HCT116 (cell line): ENCODE results near the gene ZEB1. TPM values are rescaled to one million over a fixed set of nuclear protein-coding genes. Genes with fewer than 3 reads are reported as not detected.

Source experiments
- ATAC-seq: fragments of 200-7000 bp; cut with Tn5 transposase; 2 replicates; pipeline ENCODE4 v1.9.1; 2020; ENCODE audit warnings: mild to moderate bottlenecking, moderate library complexity
- BruUV-seq: library from RNA; stranded (reverse); fragments of 400-500 nt; replicated peaks from 2 replicates; lab custom pipeline; 2021; lab: Mats Ljungman, UMichigan
- CTCF ChIA-PET: fragments of 300-600 bp; sonication (Branson Sonifier 250); formaldehyde crosslinking; loops from one replicate; lab custom pipeline; 2021; ENCODE audit warnings: antibody characterized with exemption; lab: Charles Lee
- POLR2A ChIA-PET: fragments of 300-600, 350-600 bp; sonication (Branson Sonifier 250); formaldehyde crosslinking; loops from one replicate; lab custom pipeline; 2021; ENCODE audit warnings: antibody characterized with exemption; lab: Charles Lee
- RAD21 ChIA-PET, 2 experiments: fragments of 300-600 bp; sonication (Branson Sonifier 250); formaldehyde crosslinking; loops; one replicate each; lab custom pipeline; 2023; ENCODE audit warnings: low total read pairs in 2 of 2; ENCODE audit not compliant: uncharacterized antibody in 2 of 2, unreplicated experiment in 2 of 2, low non-redundant PET in 1 of 2; lab: Charles Lee
- DNase-seq: peaks from one replicate; pipeline ENCODE4 v3.0.0-alpha.2; 2010; ENCODE audit warnings: low read depth, low spot score
- H2AFZ ChIP-seq: fragments of 200-600 bp; shearing (Covaris generic), sonication (generic); 2 replicates; pipeline ENCODE4 v1.6.1; 2017; ENCODE audit warnings: low read depth, mixed run types, mixed read lengths, antibody characterized with exemption, low read length; ENCODE audit not compliant: poor library complexity, severe bottlenecking
- H3K27ac ChIP-seq: 2 replicates; pipeline ENCODE4 v1.5.1; 2012; ENCODE audit warnings: low read depth, low read length
- H3K27me3 ChIP-seq: fragments of 200-600 bp; sonication (generic); 2 replicates; pipeline ENCODE4 v1.6.1; 2016; ENCODE audit warnings: mixed run types, low read length, mixed read lengths; ENCODE audit not compliant: insufficient read depth
- H3K36me3 ChIP-seq, 2 experiments: fragments of 200-500 bp in 1 of 2; fragments of 200-600 bp in 1 of 2; sonication (Bioruptor generic) in 1 of 2; sonication (generic) in 1 of 2; 2 replicates each; pipeline versions ENCODE4 v1.5.1 to v1.6.1; 2014 to 2016; ENCODE audit warnings: low read length in 2 of 2, inconsistent platforms in 1 of 2, mixed read lengths in 1 of 2, mixed run types in 1 of 2; ENCODE audit not compliant: insufficient read depth in 2 of 2, control insufficient read depth in 1 of 2
- H3K4me1 ChIP-seq, 2 experiments: fragments of 200-600 bp in 1 of 2; sonication (generic) in 1 of 2; 2 replicates each; pipeline versions ENCODE4 v1.5.1 to v1.6.1; 2012 to 2017; ENCODE audit warnings: low read length in 2 of 2, inconsistent platforms in 1 of 2, mild to moderate bottlenecking in 1 of 2, mixed read lengths in 1 of 2, mixed run types in 1 of 2, moderate library complexity in 1 of 2; ENCODE audit not compliant: insufficient read depth in 2 of 2, control insufficient read depth in 1 of 2
- H3K4me2 ChIP-seq: fragments of 200-600 bp; sonication (generic); 2 replicates; pipeline ENCODE4 v1.6.1; 2017; ENCODE audit warnings: mixed run types, low read length, mixed read lengths
- H3K4me3 ChIP-seq, 2 experiments: fragments of 200-600 bp in 1 of 2; sonication (generic) in 1 of 2; replicated peaks in 1 of 2; 2 replicates each; pipeline ENCODE4 v1.5.1; 2011 to 2016; ENCODE audit warnings: low read length in 2 of 2, control low read depth in 1 of 2, low read depth in 1 of 2, mild to moderate bottlenecking in 1 of 2, mixed read lengths in 1 of 2, mixed run types in 1 of 2
- H3K79me2 ChIP-seq: fragments of 200-600 bp; sonication (generic); 2 replicates; pipeline ENCODE4 v1.6.1; 2017; ENCODE audit warnings: mild to moderate bottlenecking, mixed run types, low read length, moderate library complexity, mixed read lengths; ENCODE audit not compliant: insufficient read depth
- H3K9ac ChIP-seq: fragments of 200-600 bp; sonication (generic); 2 replicates; pipeline ENCODE4 v1.6.1; 2016; ENCODE audit warnings: low read length, mixed read lengths
- H3K9me2 ChIP-seq: fragments of 200-600 bp; sonication (generic), shearing (Covaris generic); 2 replicates; pipeline ENCODE4 v1.6.1; 2017; ENCODE audit warnings: mixed run types, mild to moderate bottlenecking, moderate library complexity; ENCODE audit not compliant: insufficient read depth
- H3K9me3 ChIP-seq, 2 experiments: fragments of 200-500 bp in 1 of 2; fragments of 200-600 bp in 1 of 2; sonication (Bioruptor generic) in 1 of 2; sonication (generic) in 1 of 2; 2 replicates each; pipeline ENCODE4 v1.6.1; 2014 to 2017; ENCODE audit warnings: low read length in 2 of 2, mixed read lengths in 2 of 2, inconsistent platforms in 1 of 2, low read depth in 1 of 2, mild to moderate bottlenecking in 1 of 2, mixed run types in 1 of 2, moderate library complexity in 1 of 2; ENCODE audit not compliant: control insufficient read depth in 1 of 2, insufficient read depth in 1 of 2
- H4K20me1 ChIP-seq: fragments of 200-600 bp; sonication (generic), shearing (Covaris generic); 2 replicates; pipeline ENCODE4 v1.6.1; 2017; ENCODE audit warnings: mixed run types, mild to moderate bottlenecking, moderate library complexity; ENCODE audit not compliant: insufficient read depth
- ATF3 ChIP-seq: IDR thresholded peaks from 2 replicates; pipeline ENCODE4 v1.6.1; 2012
- CEBPB ChIP-seq: IDR thresholded peaks from 2 replicates; pipeline ENCODE4 v1.6.1; 2012; ENCODE audit warnings: low read depth
- EZH2 ChIP-seq: fragments of 200-600 bp; sonication (generic); IDR thresholded peaks from 2 replicates; pipeline ENCODE4 v1.6.1; 2017; ENCODE audit warnings: antibody characterized with exemption, mixed run types
- EZH2phosphoT487 ChIP-seq: fragments of 200-600 bp; IDR thresholded peaks from 2 replicates; pipeline ENCODE4 v1.6.1; 2018; ENCODE audit warnings: antibody characterized with exemption, borderline replicate concordance
- JUND ChIP-seq: IDR thresholded peaks from 2 replicates; pipeline ENCODE4 v1.6.1; 2012
- MAX ChIP-seq: IDR thresholded peaks from 2 replicates; pipeline ENCODE4 v1.6.1; 2012
- POLR2A ChIP-seq: IDR thresholded peaks from 2 replicates; pipeline ENCODE4 v1.7.0; 2011; ENCODE audit warnings: borderline replicate concordance; ENCODE audit not compliant: insufficient read depth, insufficient read length; ENCODE audit errors: extremely low read depth
- POLR2AphosphoS5 ChIP-seq: IDR thresholded peaks from 2 replicates; pipeline ENCODE4 v1.6.1; 2011; ENCODE audit warnings: mild to moderate bottlenecking, low read depth, low read length, moderate library complexity
- RAD21 ChIP-seq: IDR thresholded peaks from 2 replicates; pipeline ENCODE4 v1.6.1; 2012; ENCODE audit warnings: low read depth, mild to moderate bottlenecking
- REST ChIP-seq: IDR thresholded peaks from 2 replicates; pipeline ENCODE4 v1.6.1; 2012; ENCODE audit warnings: low read depth
- SIN3A ChIP-seq: IDR thresholded peaks from 2 replicates; pipeline ENCODE4 v1.6.1; 2012; ENCODE audit warnings: low read depth
- SP1 ChIP-seq: IDR thresholded peaks from 2 replicates; pipeline ENCODE4 v1.6.1; 2012; ENCODE audit warnings: low read depth
- SRF ChIP-seq: IDR thresholded peaks from 2 replicates; pipeline ENCODE4 v1.6.1; 2012; ENCODE audit warnings: low read depth
- TCF7L2 ChIP-seq: IDR thresholded peaks from 2 replicates; pipeline ENCODE4 v1.7.0; 2011; ENCODE audit warnings: borderline replicate concordance, inconsistent platforms; ENCODE audit not compliant: insufficient read depth, insufficient read length; ENCODE audit errors: extremely low read depth
- YY1 ChIP-seq: IDR thresholded peaks from 2 replicates; pipeline ENCODE4 v1.6.1; 2011; ENCODE audit warnings: low read length, low read depth, moderate library complexity, mild to moderate bottlenecking; ENCODE audit not compliant: insufficient replicate concordance; ENCODE audit errors: extremely low read depth
- ZFX ChIP-seq: fragments of 450-650 bp; IDR thresholded peaks from 2 replicates; pipeline ENCODE4 v1.6.1; 2017
- ZNF274 ChIP-seq: fragments of 200-500 bp; sonication (Bioruptor generic); IDR thresholded peaks from 2 replicates; pipeline ENCODE4 v1.6.1; 2014; ENCODE audit warnings: mild to moderate bottlenecking, low read depth, low read length, inconsistent platforms
- intact Hi-C: fragments of 100-400 bp; cut with micrococcal nuclease; formaldehyde crosslinking; loops from 2 replicates; pipeline ENCODE4 v1.10.0; 2022
- total RNA-seq: library from RNA; stranded (reverse); gene quantifications from one replicate; pipeline ENCODE4 v1.2.1, GENCODE V29; 2021; ENCODE audit not compliant: unreplicated experiment
- TF ChIP-seq, protein P1 (sequence below): IDR thresholded peaks from 2 replicates; pipeline ENCODE4 v1.6.1; 2011; ENCODE audit warnings: mild to moderate bottlenecking, low read length, moderate library complexity; ENCODE audit not compliant: insufficient replicate concordance; ENCODE audit errors: extremely low read depth

ZEB1 gene
- total RNA-seq, 1 experiment from 2014 or later = 3.4 TPM

DNA sequence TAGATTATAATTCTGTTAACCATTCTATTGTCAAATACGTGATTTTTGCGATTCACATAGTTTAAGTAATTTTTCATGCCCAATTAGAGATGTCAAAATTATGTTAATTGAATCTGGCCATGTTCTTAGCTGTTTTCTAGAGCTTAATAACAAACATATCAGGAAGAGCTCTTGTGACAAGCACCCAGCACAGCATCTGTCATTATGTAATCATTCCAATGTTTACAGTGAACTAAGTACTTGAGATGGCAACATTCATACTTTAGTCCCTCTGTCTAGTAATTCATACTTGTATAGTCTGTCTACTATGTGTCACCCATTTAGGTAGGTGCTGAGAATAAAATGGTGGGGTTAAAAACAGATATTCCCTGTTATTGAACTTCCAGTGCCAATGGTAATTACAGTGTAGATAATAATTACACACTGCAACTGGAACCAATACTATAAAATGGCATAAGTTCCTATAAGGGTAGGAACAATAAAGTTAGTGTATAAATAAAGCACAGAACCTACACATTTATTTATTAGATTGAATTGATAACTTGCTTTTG is 55.2 kb downstream of the ZEB1 start:
- no peaks in the 10 kb centered on the region for H3K27me3 ChIP-seq
- ATAC-seq (no peak), DNase-seq (no peak)
- H3K36me3 ChIP-seq = no peaks in the 10 kb centered on the region
- no peaks in the 10 kb centered on the region for H3K9me2 ChIP-seq
- H3K9ac ChIP-seq = no peak overlapping the region
- no peak overlapping the region for H3K27ac ChIP-seq
- H3K4me2 ChIP-seq = no peak overlapping the region
- no peak for TF ChIP-seq POLR2A
- no peak for TF ChIP-seq ATF3
- no peak for TF ChIP-seq SP1
- no peak for TF ChIP-seq TCF7L2
- no peak for TF ChIP-seq POLR2AphosphoS5
- TF ChIP-seq SRF = no peak
- no peak for TF ChIP-seq ZNF274
- no peak for TF ChIP-seq SIN3A
- TF ChIP-seq JUND = no peak
- TF ChIP-seq YY1 = no peak
- TF ChIP-seq, protein P1, sequence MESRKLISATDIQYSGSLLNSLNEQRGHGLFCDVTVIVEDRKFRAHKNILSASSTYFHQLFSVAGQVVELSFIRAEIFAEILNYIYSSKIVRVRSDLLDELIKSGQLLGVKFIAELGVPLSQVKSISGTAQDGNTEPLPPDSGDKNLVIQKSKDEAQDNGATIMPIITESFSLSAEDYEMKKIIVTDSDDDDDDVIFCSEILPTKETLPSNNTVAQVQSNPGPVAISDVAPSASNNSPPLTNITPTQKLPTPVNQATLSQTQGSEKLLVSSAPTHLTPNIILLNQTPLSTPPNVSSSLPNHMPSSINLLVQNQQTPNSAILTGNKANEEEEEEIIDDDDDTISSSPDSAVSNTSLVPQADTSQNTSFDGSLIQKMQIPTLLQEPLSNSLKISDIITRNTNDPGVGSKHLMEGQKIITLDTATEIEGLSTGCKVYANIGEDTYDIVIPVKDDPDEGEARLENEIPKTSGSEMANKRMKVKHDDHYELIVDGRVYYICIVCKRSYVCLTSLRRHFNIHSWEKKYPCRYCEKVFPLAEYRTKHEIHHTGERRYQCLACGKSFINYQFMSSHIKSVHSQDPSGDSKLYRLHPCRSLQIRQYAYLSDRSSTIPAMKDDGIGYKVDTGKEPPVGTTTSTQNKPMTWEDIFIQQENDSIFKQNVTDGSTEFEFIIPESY = no peak
- TF ChIP-seq EZH2phosphoT487 = no peak
- TF ChIP-seq ZFX = no peak
- TF ChIP-seq REST = no peak
- no peak for TF ChIP-seq EZH2
- no peak for TF ChIP-seq CEBPB
- TF ChIP-seq MAX = no peak
- TF ChIP-seq RAD21 = no peak
- BruUV-seq = no TSS peak
- no peaks in the 10 kb centered on the region for H4K20me1 ChIP-seq
- H3K9me3 ChIP-seq = no peaks in the 10 kb centered on the region
- H3K4me1 ChIP-seq = no peaks in the 10 kb centered on the region
- ChIA-PET RAD21 (interaction anchor here in 1 of 2 experiments (0.7 kb wide), 1 partner anchor 113 kb away, joined by 3 read pairs; no protein-coding TSS in a partner anchor), POLR2A (no interaction called here), CTCF (no interaction called here)
- intact Hi-C loops = no loop called here
- no peak overlapping the region for H3K4me3 ChIP-seq
- no peak overlapping the region for H2AFZ ChIP-seq
- H3K79me2 ChIP-seq = no peaks in the 10 kb centered on the region
